GM12892 (cell line): Measurements from ENCODE around the gene PID1.

Experiments
- POLR2A ChIP-seq: IDR thresholded peaks from 2 replicates; pipeline ENCODE4 v1.6.1; 2011; ENCODE audit warnings: low read depth, low read length, control low read depth
- POLR2AphosphoS5 ChIP-seq: IDR thresholded peaks from 2 replicates; pipeline ENCODE4 v1.6.1; 2011; ENCODE audit warnings: low read depth, low read length, control low read depth

DNA sequence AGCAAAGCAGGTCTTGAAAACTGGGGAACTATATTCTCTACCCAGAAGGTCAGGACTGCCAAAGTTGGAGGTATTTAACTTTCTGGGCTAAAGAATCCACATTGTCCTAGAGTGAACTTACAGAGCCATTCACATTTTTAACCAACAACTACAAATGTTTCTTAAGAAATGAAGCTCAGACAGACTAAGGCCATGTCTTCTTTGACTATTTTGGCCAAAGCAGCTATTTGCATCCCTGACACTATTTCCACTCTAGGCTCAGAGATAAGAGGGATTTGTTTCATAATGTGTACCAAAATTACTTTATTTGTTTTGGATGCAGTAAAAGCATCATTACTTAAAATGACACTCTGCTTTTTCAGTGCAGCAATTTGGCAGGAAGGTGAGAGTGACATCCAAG lies 18.1 kb downstream of the PID1 start:
- TF ChIP-seq POLR2AphosphoS5 (no peak), POLR2A (no peak)
